ENCODE measurements around the gene AFTPH. TPM values are rescaled to one million over a fixed set of nuclear protein-coding genes. Genes with fewer than 3 reads are reported as not detected.
A peak's percentile ranks its signal among the peaks of the same experiment; 100 is the strongest.

The AFTPH gene
- polyA plus RNA-seq, 1 of the 3 experiments (the other 2 are of a cell fraction) = 7.4 TPM

DNA sequence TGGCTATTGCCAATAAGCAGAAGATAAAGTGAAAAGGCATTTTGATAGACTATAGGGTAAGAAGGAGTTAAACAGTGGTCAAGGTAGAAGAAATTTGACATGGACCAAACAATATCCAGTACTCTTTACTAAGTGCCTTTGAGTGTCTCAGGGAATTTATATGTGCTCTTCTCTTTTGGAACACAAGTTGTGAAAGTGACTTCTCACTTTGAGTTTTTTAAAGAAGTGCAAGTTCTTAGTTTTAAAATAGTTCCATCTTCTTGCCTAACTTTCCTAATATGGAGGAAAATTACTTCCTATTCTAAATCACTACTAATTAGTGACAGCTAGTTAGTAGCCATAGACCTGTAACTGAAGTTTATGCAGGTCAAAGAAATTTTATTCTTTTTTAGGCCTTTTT lies 63.4 kb downstream of the AFTPH start (continued):
- TF ChIP-seq NFIC (IDR thresholded peaks at IDR 0.05; ENCODE audit: borderline replicate concordance) (no peak), RFX5 (IDR thresholded peaks at IDR 0.05; ENCODE audit: low read length) (no peak), MEF2A (IDR thresholded peaks at IDR 0.05; ENCODE audit: borderline replicate concordance, low read depth) (no peak), TCF12 (IDR thresholded peaks at IDR 0.05) (no peak)
- TF ChIP-seq, protein P1, sequence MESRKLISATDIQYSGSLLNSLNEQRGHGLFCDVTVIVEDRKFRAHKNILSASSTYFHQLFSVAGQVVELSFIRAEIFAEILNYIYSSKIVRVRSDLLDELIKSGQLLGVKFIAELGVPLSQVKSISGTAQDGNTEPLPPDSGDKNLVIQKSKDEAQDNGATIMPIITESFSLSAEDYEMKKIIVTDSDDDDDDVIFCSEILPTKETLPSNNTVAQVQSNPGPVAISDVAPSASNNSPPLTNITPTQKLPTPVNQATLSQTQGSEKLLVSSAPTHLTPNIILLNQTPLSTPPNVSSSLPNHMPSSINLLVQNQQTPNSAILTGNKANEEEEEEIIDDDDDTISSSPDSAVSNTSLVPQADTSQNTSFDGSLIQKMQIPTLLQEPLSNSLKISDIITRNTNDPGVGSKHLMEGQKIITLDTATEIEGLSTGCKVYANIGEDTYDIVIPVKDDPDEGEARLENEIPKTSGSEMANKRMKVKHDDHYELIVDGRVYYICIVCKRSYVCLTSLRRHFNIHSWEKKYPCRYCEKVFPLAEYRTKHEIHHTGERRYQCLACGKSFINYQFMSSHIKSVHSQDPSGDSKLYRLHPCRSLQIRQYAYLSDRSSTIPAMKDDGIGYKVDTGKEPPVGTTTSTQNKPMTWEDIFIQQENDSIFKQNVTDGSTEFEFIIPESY (IDR thresholded peaks at IDR 0.05; ENCODE audit: borderline replicate concordance, low read depth) = no peak

DNA sequence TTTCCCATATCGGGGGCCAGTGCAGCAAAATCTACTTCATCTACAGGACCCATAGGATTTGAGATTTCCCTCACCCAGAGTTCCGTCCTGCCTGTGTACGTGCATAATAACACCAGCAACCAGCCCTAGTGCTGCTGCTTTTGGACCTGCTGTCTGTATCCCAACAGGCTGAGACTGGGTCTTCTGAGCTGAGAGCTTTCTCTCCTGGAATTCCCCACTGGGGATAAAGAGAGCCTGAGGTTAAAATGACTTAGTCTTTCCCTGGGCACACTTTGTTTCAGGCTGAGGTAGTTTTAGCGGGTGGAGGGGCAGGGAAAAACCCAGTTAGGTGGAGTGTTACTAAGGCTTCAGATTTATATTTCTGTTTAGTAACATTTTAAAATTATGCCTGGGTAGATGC lies 67.1 kb downstream of the AFTPH start:
- no peak overlapping the region for H3K27ac ChIP-seq (ENCODE audit: low read depth in 2 of 2, low read length in 1 of 2)
- peaks cover 40 to 46% of the 10 kb centered on the region in 2 experiments for H3K36me3 ChIP-seq (replicated peaks in 1 of 2; ENCODE audit: control insufficient read depth in 1 of 2, insufficient read depth in 2 of 2, low read length in 1 of 2)
- no peaks in the 10 kb centered on the region for H4K20me1 ChIP-seq (ENCODE audit: insufficient read depth)
- H3K4me2 ChIP-seq = no peak overlapping the region
- peaks cover 37% of the 10 kb centered on the region for H3F3A ChIP-seq (replicated peaks; ENCODE audit: insufficient read depth)
- no peak for DNase-seq
- ChIA-PET CTCF (interaction anchor here (1.0 to 2.8 kb wide), 3 partner anchors 16 to 55 kb away, joined by 3 to 11 read pairs (median 9); no protein-coding TSS in a partner anchor), POLR2A (no interaction called here)
- H3K4me1 ChIP-seq (ENCODE audit: control insufficient read depth in 1 of 2, insufficient read depth in 2 of 2, low read depth in 1 of 2, low read length in 1 of 2) = peaks cover 0 to 24% of the 10 kb centered on the region in 2 experiments; a peak in 1 of 4 replicates
- H3K9me3 ChIP-seq = no peaks in the 10 kb centered on the region
- 89% methylated on average over 4 of the region's 4 CpGs for WGBS (ENCODE audit: low lambda C conversion rate)
- H2AFZ ChIP-seq (ENCODE audit: low read depth) = no peak overlapping the region
- H3K9me2 ChIP-seq = no peaks in the 10 kb centered on the region
- H3K27me3 ChIP-seq (ENCODE audit: insufficient read depth) = no peaks in the 10 kb centered on the region
- no peak for TF ChIP-seq FOXM1 (IDR thresholded peaks at IDR 0.05; ENCODE audit: low read depth)
- no peak for TF ChIP-seq YY1 (IDR thresholded peaks at IDR 0.05; ENCODE audit: low read depth)
- TF ChIP-seq, protein P2, sequence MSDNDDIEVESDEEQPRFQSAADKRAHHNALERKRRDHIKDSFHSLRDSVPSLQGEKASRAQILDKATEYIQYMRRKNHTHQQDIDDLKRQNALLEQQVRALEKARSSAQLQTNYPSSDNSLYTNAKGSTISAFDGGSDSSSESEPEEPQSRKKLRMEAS (IDR thresholded peaks at IDR 0.05; ENCODE audit: low read depth) = no peak
- no peak for TF ChIP-seq TAF1 (IDR thresholded peaks at IDR 0.05; ENCODE audit: borderline replicate concordance, low read depth, low read length)
- TF ChIP-seq FOSL2 (IDR thresholded peaks at IDR 0.05; ENCODE audit: borderline replicate concordance, low read depth) = no peak
- TF ChIP-seq EP300 (IDR thresholded peaks at IDR 0.05; ENCODE audit: borderline replicate concordance in 1 of 2, low read depth in 1 of 2, low read length in 1 of 2) = no peak
- H3K79me2 ChIP-seq (ENCODE audit: insufficient read depth) = no peaks in the 10 kb centered on the region
- H3K4me3 ChIP-seq (ENCODE audit: low read depth in 2 of 2, low read length in 1 of 2) = no peak overlapping the region
- no peak overlapping the region for H3K9ac ChIP-seq

DNA sequence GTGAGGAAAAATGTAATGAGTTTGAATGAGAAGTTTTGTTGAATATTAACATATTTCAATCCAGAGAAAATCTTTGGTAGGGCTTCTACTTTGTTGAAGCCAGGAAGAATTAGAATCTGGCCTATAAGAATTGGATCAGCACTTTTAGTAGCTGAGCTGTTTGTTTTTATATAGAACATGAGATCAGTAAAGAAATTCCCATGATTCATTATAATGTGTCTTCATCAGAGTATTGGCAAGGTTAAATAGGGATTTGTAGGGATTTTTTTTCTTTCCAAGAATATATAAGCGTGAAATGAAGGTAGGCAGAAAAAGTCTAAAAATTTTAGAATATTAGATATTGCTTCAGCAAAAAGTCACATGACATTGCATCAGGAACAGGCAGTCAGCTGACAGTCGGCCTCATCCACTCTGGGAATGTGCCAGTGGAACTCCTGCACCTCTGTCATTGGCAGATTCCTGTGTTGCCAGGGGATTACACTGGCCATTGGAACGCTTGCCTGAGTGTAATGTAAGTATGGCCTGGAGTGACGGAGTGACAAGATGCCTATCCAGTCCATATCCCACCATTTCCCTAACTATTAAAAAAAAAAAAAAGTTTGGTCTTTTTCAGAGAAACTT lies 69.0 kb downstream of the AFTPH start:
- peaks cover 33 to 36% of the 10 kb centered on the region in 2 experiments for H3K36me3 ChIP-seq (replicated peaks in 1 of 2; ENCODE audit: control insufficient read depth in 1 of 2, insufficient read depth in 2 of 2, low read length in 1 of 2)
- 94% methylated on average over 4 of the region's 4 CpGs for WGBS (ENCODE audit: low lambda C conversion rate)
- CTCF ChIA-PET = interaction anchor here (1.0 to 2.0 kb wide), 4 partner anchors 11 to 280 kb away, joined by 3 to 9 read pairs (median 4); no protein-coding TSS in a partner anchor
- no peaks in the 10 kb centered on the region for H4K20me1 ChIP-seq (ENCODE audit: insufficient read depth)
- 0 out of 4 replicates have a peak, but pooled peaks cover 0 to 20% of the 10 kb centered on the region in 2 experiments for H3K4me1 ChIP-seq (ENCODE audit: control insufficient read depth in 1 of 2, insufficient read depth in 2 of 2, low read depth in 1 of 2, low read length in 1 of 2)
- no peaks in the 10 kb centered on the region for H3K27me3 ChIP-seq (ENCODE audit: insufficient read depth)
- H3F3A ChIP-seq (replicated peaks; ENCODE audit: insufficient read depth) = peaks cover 34% of the 10 kb centered on the region
- H3K4me2 ChIP-seq = no peak overlapping the region
- POLR2A ChIA-PET = no interaction called here
- no peak overlapping the region for H2AFZ ChIP-seq (ENCODE audit: low read depth)
- H3K27ac ChIP-seq (ENCODE audit: low read depth in 2 of 2, low read length in 1 of 2) = peak overlapping the region in 1 of 2 experiments; percentile 23; a peak in 1 of 4 replicates
- no peak overlapping the region for H3K9ac ChIP-seq
- TF ChIP-seq, protein P2 (IDR thresholded peaks at IDR 0.05; ENCODE audit: low read depth) = no peak
- TF ChIP-seq, protein P3, sequence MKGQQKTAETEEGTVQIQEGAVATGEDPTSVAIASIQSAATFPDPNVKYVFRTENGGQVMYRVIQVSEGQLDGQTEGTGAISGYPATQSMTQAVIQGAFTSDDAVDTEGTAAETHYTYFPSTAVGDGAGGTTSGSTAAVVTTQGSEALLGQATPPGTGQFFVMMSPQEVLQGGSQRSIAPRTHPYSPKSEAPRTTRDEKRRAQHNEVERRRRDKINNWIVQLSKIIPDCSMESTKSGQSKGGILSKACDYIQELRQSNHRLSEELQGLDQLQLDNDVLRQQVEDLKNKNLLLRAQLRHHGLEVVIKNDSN (IDR thresholded peaks at IDR 0.05; ENCODE audit: borderline replicate concordance, low read depth) = peak; percentile 59; the same call in 1 of the 2 replicates
- H3K4me3 ChIP-seq (ENCODE audit: low read depth in 2 of 2, low read length in 1 of 2) = no peak overlapping the region
- no peak for DNase-seq
- no peaks in the 10 kb centered on the region for H3K9me3 ChIP-seq
- H3K79me2 ChIP-seq (ENCODE audit: insufficient read depth) = no peaks in the 10 kb centered on the region
- no peaks in the 10 kb centered on the region for H3K9me2 ChIP-seq
